HG02642 (cell line): ENCODE measurements around the gene VASH2.
"Not testable (repeated sequence)": the region's sequence is repeated elsewhere in the genome, so short reads cannot be mapped to it uniquely, and the experiment has no call there.

Experiments
- ATAC-seq: cut with Tn5 transposase; IDR thresholded peaks from one replicate; pipeline ENCODE4 v1.9.1; 2021; ENCODE audit warnings: mild to moderate bottlenecking; ENCODE audit not compliant: unreplicated experiment, poor library complexity

VASH2 gene

DNA sequence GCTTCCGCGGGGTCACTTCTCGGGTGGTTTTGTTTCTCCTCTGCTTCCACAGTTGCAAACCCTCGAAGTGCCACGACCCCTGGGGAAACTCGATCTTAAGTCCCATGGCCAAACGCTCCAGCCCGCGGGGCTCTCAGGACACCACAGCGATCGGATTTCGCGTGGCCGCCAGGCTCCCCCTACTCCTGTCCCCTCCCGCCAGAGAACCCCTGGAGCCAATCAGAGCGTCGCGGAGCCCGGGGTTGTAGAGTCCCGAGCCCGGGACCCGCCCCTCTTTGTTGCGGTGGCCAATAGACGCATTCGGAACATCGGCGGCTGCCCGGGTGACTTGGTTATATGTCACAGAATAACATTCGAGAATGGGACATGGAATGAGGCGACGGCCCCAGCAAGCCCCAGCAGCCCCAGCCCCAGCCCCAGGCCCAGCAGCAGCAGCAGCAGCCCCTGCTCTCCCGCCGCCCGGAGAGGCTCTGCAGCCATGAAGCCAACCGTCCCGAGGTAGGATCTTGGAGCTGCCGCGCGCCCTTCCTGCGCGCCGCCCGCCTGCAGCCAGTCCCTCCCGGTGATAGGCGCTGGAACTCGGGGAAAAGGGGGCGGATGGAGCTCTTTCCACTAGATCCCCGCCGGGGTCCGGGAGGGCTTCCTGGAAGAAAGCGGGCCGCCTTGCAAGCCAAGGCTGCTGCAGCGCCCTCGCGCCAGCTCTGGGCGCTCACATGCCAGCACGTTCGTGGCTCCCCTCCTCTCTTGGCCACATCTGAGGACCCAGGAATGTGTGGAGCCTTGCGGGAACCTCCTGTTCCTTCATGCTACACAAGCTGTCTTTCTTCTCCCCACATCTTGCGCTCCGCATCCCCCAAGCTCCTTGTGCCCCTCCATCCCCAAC is at the start of gene VASH2:
Gene VASH2 (plus strand): TSS at position 299 of the 883 bp plus-strand sequence. CDS start 1,002 bp downstream, outside the sequence.
- ATAC-seq, result peak; percentile 97

DNA sequence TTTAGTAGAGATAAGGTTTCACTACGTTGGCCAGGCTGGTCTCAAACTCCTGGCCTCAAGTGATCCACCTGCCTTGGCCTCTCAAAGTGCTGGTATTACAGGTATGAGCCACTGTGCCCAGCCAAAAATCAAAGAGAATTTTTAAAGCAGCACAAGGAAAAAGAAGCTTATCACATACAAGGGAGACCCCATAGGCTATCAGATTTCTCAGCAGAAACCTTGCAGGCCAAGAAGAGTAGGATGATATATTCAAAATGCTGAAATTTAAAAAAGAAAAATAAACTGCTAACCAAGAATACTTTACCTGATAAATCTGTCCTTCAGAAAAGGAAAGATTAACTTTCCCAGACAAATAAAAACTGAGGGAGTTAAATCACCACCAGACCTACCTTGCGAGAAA is 49.1 kb upstream of the VASH2 start:
- no peak for ATAC-seq

DNA sequence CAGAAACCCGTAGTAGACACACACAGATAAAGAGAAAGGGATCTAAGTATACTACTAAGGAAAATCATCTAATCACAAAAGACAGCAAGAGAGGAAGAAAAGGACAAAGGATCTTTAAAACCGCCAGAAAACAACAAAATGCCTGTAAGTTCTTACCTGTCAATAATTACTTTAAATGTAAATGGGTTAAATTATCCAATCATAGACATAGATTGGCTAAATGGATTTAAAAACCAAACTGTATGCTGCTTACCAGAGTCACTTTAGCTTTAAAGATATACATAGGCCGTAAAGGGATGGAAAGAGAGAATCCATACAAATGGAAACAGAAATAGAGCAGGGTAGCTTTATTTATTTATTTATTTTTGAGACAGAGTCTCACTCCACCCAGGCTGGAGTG is 48.3 kb upstream of the VASH2 start:
- no peak for ATAC-seq

DNA sequence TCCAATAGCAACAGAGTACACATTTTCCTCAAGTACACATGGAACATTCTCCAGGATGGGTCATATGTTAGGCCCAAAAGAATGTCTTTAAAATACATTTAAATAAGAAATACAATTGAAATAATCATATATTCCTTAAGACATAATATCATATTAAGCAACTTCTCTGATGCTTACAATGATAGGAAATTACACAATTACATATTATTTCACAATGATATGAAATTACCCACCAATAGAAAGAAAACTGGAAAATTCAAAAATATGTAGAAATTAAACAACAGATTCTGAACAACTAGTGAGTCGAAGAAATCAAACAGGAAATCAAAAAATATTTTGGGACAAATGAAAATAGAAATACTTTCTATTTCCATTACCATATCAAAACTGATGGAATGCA is 46.7 kb upstream of the VASH2 start:
- ATAC-seq, result no peak

- ATAC-seq, result not testable (repeated sequence)
Measured at GRCh38 chr1:212908071-212908470, 42.3 kb upstream of the VASH2 start.

DNA sequence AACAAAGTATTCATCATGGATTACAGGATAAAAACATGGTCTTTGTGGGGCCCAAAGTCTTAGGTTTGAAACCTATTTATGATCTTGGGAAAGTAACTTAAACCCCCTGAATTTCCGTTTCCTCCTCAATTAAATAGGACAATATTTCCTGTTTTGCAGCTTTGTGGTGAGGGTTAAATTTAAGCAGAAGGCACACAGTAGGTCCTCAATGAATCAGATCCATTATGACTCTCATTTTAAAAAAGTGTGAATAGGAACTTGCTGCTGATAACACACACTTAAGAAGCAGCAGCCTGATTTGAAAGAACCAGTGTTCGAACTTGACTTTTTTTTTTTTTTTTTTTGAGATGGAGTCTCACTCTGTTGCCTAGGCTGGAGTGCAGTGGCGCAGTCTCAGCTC is 41.4 kb upstream of the VASH2 start:
- no peak for ATAC-seq

DNA sequence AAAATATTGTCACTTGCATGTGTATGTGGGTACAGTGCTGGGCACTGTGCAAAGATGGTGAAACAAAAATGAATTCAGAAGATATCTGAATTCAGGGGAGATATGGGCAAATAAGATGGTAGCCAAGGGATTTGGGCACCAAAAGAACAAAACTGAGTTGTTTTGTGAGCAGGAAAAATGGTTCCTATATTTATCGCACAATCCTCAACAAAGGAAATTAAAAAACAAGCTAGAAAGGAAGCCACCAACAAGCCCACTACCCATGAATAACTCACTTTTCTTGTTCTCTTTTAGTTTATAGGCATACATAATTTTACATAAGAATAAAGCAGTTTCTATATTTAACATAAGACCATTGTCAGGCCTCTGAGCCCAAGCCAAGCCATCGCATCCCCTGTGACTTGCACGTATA is 40.7 kb upstream of the VASH2 start:
- no peak for ATAC-seq

GRCh38 chr1:212910213-212910612 is 40.1 kb upstream of the VASH2 start:
- not testable (repeated sequence) for ATAC-seq

DNA sequence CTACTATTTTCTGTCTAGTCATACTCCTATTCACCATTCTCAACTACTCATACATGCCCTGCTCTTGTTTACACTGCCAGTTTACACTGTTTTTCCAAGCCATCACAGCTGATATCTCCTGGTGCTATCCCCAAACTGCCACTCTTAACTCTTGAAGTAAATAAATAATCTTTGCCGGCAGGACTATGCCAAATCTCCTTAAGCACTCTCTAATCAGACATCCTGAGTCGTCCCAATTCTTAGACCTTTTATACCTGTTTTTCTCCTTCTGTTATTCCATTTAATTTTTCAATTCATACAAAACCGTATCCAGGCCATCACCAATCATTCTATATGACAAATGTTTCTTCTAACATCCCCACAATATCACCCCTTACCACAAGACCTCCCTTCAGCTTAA is 36.7 kb upstream of the VASH2 start:
- ATAC-seq, result not testable (repeated sequence)

- not testable (repeated sequence) for ATAC-seq
Measured at GRCh38 chr1:212914110-212914509, 36.2 kb upstream of the VASH2 start.

DNA sequence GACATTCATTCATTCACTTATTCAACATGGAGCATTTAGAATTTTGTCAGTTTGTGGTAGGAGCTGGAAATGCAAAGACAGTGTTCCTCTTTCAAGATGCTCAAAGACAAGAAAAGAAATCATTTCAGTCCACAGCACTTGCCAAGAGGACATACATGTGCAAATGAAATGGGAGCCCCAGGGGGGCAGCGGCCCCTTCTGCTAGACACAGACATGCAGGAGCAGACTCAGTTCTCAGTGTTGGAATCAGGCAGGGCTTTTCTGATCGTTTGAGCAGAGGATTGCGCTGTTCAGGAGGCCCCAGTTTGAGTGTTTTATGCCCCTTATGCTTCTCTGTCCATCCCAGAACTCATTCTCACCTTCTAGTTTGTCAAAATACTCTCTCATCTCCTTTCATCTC is 35.6 kb upstream of the VASH2 start:
- ATAC-seq, result no peak

GRCh38 chr1:212915245-212916091 is 34.9 kb upstream of the VASH2 start:
- no peak for ATAC-seq

DNA sequence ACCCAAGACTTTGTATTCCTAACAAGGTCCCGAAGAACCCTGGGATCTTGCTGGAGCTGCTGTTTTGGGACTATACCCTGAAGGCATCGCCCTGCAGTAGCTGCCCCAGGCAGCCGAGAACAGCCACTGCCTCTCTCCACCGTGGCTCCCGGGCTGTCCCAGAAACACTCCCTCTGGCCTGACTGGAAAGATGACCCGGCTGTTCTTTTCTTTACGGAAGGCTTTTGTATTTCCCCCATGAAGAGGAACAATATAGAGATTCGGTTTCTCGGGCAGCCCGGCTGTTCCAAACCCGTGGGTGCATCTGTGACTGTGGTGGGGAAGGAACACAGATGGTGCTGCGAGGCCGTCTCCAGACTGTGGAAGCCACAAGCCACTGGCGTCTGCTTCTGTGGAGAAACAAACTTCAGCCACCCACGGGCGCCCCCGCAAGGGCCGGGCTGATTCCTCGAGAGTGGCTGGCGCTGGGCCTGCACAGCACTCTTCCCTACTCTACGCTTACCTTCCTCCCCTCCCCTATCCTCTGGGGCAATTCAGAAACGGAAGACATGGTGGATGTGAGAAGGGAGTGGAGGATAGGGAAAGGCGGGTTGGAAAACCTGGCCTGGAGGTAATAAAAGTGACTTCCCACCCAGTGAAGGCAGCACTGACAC is 33.7 kb upstream of the VASH2 start:
- peak; percentile 56 for ATAC-seq

DNA sequence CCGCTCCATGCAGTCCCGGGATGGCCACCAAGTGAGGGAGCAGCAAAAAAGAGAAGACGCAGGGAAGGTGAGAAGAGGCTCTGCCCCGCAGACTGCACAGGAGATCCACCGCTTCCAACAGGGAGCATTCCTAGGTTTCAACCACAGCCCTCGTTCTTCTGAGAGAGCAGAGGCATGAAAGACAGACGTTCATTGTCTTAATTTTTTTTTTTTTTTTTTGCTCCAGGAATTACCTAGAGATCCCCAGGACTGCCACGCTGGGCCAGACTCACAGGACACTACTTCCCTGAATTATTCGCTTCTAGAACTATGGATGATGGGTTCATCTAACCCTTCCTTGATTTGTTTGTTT is 33.2 kb upstream of the VASH2 start:
- ATAC-seq, result no peak

- no peak for ATAC-seq
Measured at GRCh38 chr1:212917858-212918257, 32.5 kb upstream of the VASH2 start.

DNA sequence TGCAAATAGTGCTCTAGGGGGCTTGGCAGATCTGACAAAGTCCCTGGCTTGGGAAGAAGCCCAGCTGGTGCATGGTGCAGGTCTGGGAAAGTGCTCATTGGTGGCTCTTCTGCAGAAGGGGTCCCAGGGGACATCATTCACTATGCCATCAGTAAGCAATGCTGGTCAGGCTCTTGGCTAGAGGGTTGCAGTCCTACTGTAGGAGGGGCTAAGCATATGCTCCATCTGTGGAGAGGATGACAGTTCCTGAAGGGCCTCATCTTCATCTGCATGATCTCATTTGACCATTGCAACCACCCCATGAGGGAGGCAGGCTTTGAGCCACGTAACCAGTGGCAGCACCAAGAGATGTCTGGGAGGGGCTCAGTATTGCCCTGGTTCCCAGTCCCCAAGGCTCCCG is 31.5 kb upstream of the VASH2 start:
- no peak for ATAC-seq

DNA sequence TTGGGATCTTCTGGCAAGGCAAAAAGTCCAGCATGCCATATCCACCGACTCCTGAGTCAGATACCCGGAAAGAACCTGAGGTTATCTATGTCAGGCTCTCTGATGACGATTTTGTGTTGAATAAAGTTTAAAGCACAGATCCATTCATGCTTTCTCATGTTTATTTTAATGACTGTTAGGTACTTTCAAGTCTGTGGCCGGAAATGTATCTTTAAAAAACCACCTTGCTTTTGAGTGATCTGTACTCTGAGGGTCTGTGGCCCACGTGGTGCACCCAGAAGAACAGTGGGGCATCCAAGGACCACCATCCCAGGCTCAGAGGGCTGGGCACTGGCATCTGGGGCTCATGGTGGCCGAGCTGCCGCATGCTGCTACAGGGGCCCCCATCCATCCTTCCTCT is 30.1 kb upstream of the VASH2 start:
- ATAC-seq, result no peak

DNA sequence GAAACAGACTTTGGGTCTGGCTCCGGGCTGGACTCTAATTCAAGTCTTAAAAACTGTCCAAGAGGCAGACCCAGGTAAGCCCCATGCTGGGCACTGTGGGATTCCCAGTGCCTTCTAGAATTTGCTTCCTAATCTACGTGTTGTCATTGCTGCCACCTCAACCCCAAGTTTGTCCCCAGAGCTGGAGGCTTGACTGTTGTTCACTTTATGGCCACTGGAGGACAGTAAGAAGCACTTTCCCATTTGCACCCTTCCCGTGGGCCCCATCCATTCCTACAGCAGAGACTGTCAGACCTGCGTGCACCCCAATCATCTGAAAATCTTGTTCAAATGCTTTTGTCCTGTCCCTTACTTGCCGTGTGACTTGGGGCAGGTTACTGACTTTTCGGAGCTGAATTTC is 29.4 kb upstream of the VASH2 start:
- no peak for ATAC-seq

DNA sequence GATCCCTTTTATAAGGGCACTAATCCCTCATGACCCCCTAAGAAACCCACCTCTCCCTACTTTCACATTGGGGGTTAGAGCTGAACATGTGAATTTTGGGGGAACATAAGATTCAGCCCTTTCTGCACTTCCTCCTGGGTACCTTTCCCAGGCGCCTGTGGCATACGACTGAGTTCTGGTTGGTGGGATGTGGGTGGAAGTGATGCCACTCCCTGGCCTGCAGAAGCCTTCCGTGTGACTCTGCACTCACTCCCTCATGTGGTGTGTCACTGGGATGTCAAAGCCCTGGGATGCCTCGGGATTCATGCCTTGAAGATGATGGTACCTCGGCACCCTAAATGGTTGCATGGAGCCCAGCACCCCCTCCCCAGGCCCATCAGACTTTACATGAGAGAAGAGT is 28.3 kb upstream of the VASH2 start:
- ATAC-seq, result no peak

DNA sequence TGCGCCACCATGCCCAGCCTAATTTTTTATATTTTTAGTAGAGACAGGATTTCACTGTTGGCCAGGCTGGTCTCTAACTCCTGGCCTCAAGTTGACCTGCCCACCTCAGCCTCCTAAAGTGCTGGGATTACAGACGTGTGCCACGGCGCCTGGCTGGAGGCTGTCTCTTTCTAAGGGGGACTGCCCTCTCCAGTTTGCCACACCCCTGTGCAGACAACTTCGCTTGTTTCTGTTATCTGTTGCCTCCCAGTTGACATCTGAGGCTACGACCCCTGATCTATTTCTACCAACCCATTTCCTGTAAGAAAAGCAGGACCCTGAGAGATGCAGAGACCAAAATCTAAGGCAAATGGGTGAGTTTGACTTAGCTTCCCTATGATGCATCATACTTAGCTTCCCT is 24.0 kb upstream of the VASH2 start:
- no peak for ATAC-seq
